ENCODE measurements around the gene RANBP1. TPM values are rescaled to one million over a fixed set of nuclear protein-coding genes. Genes with fewer than 3 reads are reported as not detected.

Gene RANBP1
- total RNA-seq, 1 experiment from 2014 or later = 522 TPM

DNA sequence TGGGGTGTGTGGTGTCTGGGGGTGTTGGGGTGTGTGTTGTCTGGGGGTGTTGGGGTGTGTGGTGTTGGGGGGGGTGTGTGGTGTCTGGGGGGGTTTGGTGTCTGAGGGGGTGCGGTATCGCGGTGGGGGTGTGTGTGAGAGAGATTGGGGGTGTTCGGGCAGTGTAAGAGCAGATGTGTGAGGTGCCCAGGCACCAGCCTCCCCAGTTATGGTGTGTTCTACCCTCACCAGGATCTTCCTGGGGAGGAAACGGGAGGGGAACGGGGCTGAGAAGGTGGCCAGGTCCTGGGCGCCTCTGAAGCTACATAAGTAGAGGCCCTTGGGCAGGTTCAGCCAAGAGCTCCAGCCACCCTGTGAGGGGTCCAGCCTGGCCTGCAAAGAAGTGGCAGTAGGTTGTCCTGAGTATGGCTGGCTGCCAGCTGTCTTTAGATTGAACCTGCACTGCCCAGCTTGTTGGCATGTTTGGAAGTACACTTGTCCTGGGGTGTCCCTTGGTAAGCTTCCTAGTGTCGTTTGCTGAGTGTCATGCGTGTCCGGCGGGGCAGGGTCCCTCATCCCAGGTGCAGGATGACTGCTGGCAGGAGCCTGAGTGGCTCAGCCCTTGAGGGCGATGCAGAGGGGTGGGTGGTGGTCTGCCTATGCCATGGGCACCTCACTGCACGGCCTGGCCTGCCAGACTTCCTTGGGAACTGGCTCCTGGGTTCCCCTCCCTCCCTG is 7.6 kb downstream of the RANBP1 start:
- H3K4me3 Mint-ChIP-seq = no peak overlapping the region
- no peaks in the 10 kb centered on the region for H4K20me1 ChIP-seq (ENCODE audit: control insufficient read depth, insufficient read depth, insufficient read length)

More for the DNA sequence above, 7.6 kb downstream of the RANBP1 start:
- no peak overlapping the region for H3K18ac ChIP-seq (ENCODE audit: insufficient read length, low read depth, low read length)
- H3K79me2 ChIP-seq (ENCODE audit: insufficient read depth, low read length) = peaks cover 35% of the 10 kb centered on the region
- WGBS (ENCODE audit: extremely low coverage, insufficient read length, low lambda C conversion rate) = no CpG with 5 or more reads among the region's 13 CpGs
- H2BK120ac ChIP-seq (ENCODE audit: low read depth, low read length, poor library complexity, severe bottlenecking) = no peak overlapping the region
- H3T11ph ChIP-seq (ENCODE audit: low read length) = no peak overlapping the region
- peaks cover 14% of the 10 kb centered on the region for H3K79me1 ChIP-seq (ENCODE audit: insufficient read depth, low read depth, low read length, poor library complexity, severe bottlenecking)
- DNase-seq = no peak
- H2BK5ac ChIP-seq (ENCODE audit: insufficient read length, low read length) = no peak overlapping the region
- H4K91ac ChIP-seq (ENCODE audit: insufficient read length, low read depth, low read length) = no peak overlapping the region
- no peak overlapping the region for H4K8ac ChIP-seq (replicated peaks; ENCODE audit: insufficient read length, low read depth, low read length)
- no peak overlapping the region for H4K5ac ChIP-seq (ENCODE audit: insufficient read length, low read depth, low read length)
- no peak overlapping the region for H2BK15ac ChIP-seq (ENCODE audit: low read depth, low read length)
- H3K9me3 ChIP-seq (ENCODE audit: control insufficient read depth, low read depth, low read length) = no peaks in the 10 kb centered on the region
- Mint-ChIP-seq H3K36me3 (ENCODE audit: insufficient read depth in 1 of 3, low read depth in 3 of 3) (peaks cover 57 to 92% (median 89%) of the 10 kb centered on the region in 3 experiments), H3K27me3 (ENCODE audit: low read depth) (no peaks in the 10 kb centered on the region; the same call in 1 of the 2 replicates), H3K4me1 (peaks cover 16 to 20% of the 10 kb centered on the region in 2 experiments), H3K27ac (no peak overlapping the region), H3K9me3 (no peaks in the 10 kb centered on the region)
- H3K27ac ChIP-seq (ENCODE audit: insufficient read length, low read depth, low read length) = no peak overlapping the region
- no peak overlapping the region for H3K4me2 ChIP-seq (ENCODE audit: insufficient read depth, insufficient read length, low read length)
- H3K4ac ChIP-seq (ENCODE audit: low read depth, low read length) = no peak overlapping the region
- no peak overlapping the region for H2AFZ ChIP-seq (ENCODE audit: low read length)
- H3K27me3 ChIP-seq (ENCODE audit: insufficient read depth, low read length) = no peaks in the 10 kb centered on the region
- H3K23ac ChIP-seq (ENCODE audit: insufficient read length, low read depth, low read length) = no peak overlapping the region
- peaks cover under 1% of the 10 kb centered on the region for H3K23me2 ChIP-seq (ENCODE audit: insufficient read length, low read depth, low read length, poor library complexity, severe bottlenecking)
- H3K4me1 ChIP-seq (ENCODE audit: insufficient read depth, low read length) = no peaks in the 10 kb centered on the region
- no peak overlapping the region for H2BK20ac ChIP-seq (ENCODE audit: low read depth, low read length, poor library complexity, severe bottlenecking)
- no peak overlapping the region for H3K56ac ChIP-seq (ENCODE audit: insufficient read length, low read depth, low read length)
- no peak overlapping the region for H3K14ac ChIP-seq (ENCODE audit: insufficient read depth, low read length)
- no peak overlapping the region for H2AK5ac ChIP-seq (ENCODE audit: insufficient read length, low read length)
- H2BK12ac ChIP-seq (ENCODE audit: insufficient read length, low read depth, low read length) = no peak overlapping the region
- TF ChIP-seq, protein P1, sequence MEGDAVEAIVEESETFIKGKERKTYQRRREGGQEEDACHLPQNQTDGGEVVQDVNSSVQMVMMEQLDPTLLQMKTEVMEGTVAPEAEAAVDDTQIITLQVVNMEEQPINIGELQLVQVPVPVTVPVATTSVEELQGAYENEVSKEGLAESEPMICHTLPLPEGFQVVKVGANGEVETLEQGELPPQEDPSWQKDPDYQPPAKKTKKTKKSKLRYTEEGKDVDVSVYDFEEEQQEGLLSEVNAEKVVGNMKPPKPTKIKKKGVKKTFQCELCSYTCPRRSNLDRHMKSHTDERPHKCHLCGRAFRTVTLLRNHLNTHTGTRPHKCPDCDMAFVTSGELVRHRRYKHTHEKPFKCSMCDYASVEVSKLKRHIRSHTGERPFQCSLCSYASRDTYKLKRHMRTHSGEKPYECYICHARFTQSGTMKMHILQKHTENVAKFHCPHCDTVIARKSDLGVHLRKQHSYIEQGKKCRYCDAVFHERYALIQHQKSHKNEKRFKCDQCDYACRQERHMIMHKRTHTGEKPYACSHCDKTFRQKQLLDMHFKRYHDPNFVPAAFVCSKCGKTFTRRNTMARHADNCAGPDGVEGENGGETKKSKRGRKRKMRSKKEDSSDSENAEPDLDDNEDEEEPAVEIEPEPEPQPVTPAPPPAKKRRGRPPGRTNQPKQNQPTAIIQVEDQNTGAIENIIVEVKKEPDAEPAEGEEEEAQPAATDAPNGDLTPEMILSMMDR (conservative IDR thresholded peaks at IDR 0.05) = no peak
- no peak overlapping the region for H3K9ac ChIP-seq (ENCODE audit: extremely low read depth, insufficient read length, low read length)

Data from H9 (cell line).